H1 (cell line): ENCODE data around the gene FAM53B. TPM values are rescaled to one million over a fixed set of nuclear protein-coding genes. Genes with fewer than 3 reads are reported as not detected.

Source experiments
- polyA plus RNA-seq, 7 experiments: library from polyadenylated mRNA; depleted of rRNA in 3 of 7; stranded (reverse) in 5 of 7; unstranded in 2 of 7; fragments of >200 nt in 5 of 7; fragments of 200-250 nt in 2 of 7; gene quantifications; 1 replicate in 5 of 7; 2 replicates in 1 of 7; 4 replicates in 1 of 7; pipeline versions ENCODE4 v1.2.1 to v1.2.3, GENCODE V29; 2011 to 2013; ENCODE audit warnings: missing spikeins in 2 of 7, mixed read lengths in 2 of 7
- total RNA-seq: library from RNA; stranded (reverse); fragmentation: NEBNext Ultra II Directional; extraction: Animal tissue kit (Norgen Biotek cat#: 25700); gene quantifications from 2 replicates; pipeline ENCODE4 v1.2.1, GENCODE V29; 2021
- TF ChIP-seq, protein P1 (sequence below): fragments of 300-600 bp; sonication (generic); IDR thresholded peaks from 2 replicates; pipeline ENCODE4 v1.7.1; 2012; ENCODE audit warnings: low read length, moderate library complexity, mild to moderate bottlenecking, inconsistent platforms; ENCODE audit not compliant: insufficient replicate concordance

The FAM53B gene
- total and polyA plus RNA-seq, 2 of the 8 experiments (the other 6 are each of a cell fraction or from before 2014, with no cell fraction given), result 5.3 to 14.4 TPM

DNA sequence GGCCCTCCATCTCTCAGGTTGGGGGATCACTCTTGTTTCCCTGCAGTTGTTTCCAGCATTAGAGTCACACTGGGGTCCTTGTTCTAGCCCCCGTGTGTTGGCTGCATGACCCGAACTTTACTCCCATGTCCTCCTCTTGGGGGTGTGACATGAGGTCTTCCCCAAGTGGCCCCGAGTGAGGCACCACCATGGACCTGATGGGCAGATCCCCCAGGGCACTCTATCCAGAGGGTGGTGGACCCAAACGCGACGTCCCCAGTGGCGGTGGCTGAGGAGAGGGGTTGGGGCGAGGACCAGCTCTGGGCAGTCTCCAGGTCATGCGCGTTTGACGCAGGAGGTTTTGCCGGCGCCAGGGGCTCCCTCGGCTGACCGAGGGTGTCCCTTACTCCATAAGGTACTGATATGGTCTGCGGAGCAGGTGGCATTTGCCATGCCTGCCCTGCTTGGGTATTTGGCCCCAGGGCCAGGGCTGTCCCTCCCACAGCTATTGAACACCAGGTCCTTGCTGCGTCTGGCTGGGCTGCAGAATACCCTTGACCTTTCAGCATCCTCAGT is 150.7 kb downstream of the FAM53B start (continued):
- TF ChIP-seq, protein P1, sequence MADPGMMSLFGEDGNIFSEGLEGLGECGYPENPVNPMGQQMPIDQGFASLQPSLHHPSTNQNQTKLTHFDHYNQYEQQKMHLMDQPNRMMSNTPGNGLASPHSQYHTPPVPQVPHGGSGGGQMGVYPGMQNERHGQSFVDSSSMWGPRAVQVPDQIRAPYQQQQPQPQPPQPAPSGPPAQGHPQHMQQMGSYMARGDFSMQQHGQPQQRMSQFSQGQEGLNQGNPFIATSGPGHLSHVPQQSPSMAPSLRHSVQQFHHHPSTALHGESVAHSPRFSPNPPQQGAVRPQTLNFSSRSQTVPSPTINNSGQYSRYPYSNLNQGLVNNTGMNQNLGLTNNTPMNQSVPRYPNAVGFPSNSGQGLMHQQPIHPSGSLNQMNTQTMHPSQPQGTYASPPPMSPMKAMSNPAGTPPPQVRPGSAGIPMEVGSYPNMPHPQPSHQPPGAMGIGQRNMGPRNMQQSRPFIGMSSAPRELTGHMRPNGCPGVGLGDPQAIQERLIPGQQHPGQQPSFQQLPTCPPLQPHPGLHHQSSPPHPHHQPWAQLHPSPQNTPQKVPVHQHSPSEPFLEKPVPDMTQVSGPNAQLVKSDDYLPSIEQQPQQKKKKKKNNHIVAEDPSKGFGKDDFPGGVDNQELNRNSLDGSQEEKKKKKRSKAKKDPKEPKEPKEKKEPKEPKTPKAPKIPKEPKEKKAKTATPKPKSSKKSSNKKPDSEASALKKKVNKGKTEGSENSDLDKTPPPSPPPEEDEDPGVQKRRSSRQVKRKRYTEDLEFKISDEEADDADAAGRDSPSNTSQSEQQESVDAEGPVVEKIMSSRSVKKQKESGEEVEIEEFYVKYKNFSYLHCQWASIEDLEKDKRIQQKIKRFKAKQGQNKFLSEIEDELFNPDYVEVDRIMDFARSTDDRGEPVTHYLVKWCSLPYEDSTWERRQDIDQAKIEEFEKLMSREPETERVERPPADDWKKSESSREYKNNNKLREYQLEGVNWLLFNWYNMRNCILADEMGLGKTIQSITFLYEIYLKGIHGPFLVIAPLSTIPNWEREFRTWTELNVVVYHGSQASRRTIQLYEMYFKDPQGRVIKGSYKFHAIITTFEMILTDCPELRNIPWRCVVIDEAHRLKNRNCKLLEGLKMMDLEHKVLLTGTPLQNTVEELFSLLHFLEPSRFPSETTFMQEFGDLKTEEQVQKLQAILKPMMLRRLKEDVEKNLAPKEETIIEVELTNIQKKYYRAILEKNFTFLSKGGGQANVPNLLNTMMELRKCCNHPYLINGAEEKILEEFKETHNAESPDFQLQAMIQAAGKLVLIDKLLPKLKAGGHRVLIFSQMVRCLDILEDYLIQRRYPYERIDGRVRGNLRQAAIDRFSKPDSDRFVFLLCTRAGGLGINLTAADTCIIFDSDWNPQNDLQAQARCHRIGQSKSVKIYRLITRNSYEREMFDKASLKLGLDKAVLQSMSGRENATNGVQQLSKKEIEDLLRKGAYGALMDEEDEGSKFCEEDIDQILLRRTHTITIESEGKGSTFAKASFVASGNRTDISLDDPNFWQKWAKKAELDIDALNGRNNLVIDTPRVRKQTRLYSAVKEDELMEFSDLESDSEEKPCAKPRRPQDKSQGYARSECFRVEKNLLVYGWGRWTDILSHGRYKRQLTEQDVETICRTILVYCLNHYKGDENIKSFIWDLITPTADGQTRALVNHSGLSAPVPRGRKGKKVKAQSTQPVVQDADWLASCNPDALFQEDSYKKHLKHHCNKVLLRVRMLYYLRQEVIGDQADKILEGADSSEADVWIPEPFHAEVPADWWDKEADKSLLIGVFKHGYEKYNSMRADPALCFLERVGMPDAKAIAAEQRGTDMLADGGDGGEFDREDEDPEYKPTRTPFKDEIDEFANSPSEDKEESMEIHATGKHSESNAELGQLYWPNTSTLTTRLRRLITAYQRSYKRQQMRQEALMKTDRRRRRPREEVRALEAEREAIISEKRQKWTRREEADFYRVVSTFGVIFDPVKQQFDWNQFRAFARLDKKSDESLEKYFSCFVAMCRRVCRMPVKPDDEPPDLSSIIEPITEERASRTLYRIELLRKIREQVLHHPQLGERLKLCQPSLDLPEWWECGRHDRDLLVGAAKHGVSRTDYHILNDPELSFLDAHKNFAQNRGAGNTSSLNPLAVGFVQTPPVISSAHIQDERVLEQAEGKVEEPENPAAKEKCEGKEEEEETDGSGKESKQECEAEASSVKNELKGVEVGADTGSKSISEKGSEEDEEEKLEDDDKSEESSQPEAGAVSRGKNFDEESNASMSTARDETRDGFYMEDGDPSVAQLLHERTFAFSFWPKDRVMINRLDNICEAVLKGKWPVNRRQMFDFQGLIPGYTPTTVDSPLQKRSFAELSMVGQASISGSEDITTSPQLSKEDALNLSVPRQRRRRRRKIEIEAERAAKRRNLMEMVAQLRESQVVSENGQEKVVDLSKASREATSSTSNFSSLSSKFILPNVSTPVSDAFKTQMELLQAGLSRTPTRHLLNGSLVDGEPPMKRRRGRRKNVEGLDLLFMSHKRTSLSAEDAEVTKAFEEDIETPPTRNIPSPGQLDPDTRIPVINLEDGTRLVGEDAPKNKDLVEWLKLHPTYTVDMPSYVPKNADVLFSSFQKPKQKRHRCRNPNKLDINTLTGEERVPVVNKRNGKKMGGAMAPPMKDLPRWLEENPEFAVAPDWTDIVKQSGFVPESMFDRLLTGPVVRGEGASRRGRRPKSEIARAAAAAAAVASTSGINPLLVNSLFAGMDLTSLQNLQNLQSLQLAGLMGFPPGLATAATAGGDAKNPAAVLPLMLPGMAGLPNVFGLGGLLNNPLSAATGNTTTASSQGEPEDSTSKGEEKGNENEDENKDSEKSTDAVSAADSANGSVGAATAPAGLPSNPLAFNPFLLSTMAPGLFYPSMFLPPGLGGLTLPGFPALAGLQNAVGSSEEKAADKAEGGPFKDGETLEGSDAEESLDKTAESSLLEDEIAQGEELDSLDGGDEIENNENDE, result no peak
- TF ChIP-seq, all 59 proteins: peak for 0
